PC-9 (cell line): Measurements from ENCODE around the gene DEFB119. TPM values are rescaled to one million over a fixed set of nuclear protein-coding genes. Genes with fewer than 3 reads are reported as not detected.

Source experiments
- BruUV-seq: library from RNA; stranded (reverse); fragments of 400-500 nt; replicated peaks from 2 replicates; lab custom pipeline; 2021; lab: Mats Ljungman, UMichigan
- CTCF ChIA-PET: fragments of 300-600 bp; sonication (Branson Sonifier 250); formaldehyde crosslinking; loops from one replicate; lab custom pipeline; 2022; ENCODE audit warnings: antibody characterized with exemption; lab: Charles Lee
- POLR2A ChIA-PET: fragments of 300-600 bp; sonication (Branson Sonifier 250); formaldehyde crosslinking; loops from one replicate; lab custom pipeline; 2022; ENCODE audit warnings: antibody characterized with exemption; ENCODE audit not compliant: unreplicated experiment; lab: Charles Lee
- DNase-seq, 2 experiments: peaks; one replicate each; pipeline versions ENCODE4 v3.0.0 to v3.0.0-alpha.2; 2015 to 2022; ENCODE audit warnings: mixed read lengths in 1 of 2
- H2AFZ ChIP-seq: fragments of 200-600 bp; sonication (generic); 2 replicates; pipeline ENCODE4 v1.8.1; 2017; ENCODE audit warnings: antibody characterized with exemption
- H3F3A ChIP-seq: fragments of 200-600 bp; sonication (generic); 2 replicates; pipeline ENCODE4 v1.8.1; 2017; ENCODE audit warnings: antibody characterized with exemption, mild to moderate bottlenecking, low read depth; ENCODE audit not compliant: insufficient read depth
- H3K27ac ChIP-seq: fragments of 200-600 bp; sonication (generic); 2 replicates; pipeline ENCODE4 v1.6.1; 2016; ENCODE audit warnings: mixed run types
- H3K27me3 ChIP-seq: fragments of 200-600 bp; sonication (generic); 2 replicates; pipeline ENCODE4 v1.6.1; 2016; ENCODE audit warnings: low read depth, mixed run types; ENCODE audit not compliant: insufficient read depth
- H3K36me3 ChIP-seq: fragments of 200-600 bp; sonication (generic); 2 replicates; pipeline ENCODE4 v1.6.1; 2016; ENCODE audit warnings: low read depth, mixed run types
- H3K4me1 ChIP-seq: fragments of 200-600 bp; sonication (generic); replicated peaks from 2 replicates; pipeline ENCODE4 v1.6.1; 2016; ENCODE audit warnings: mixed run types; ENCODE audit not compliant: insufficient read depth
- H3K4me2 ChIP-seq: fragments of 200-600 bp; sonication (generic); 2 replicates; pipeline ENCODE4 v1.6.1; 2017; ENCODE audit warnings: mixed run types
- H3K4me3 ChIP-seq: fragments of 200-600 bp; sonication (generic); 2 replicates; pipeline ENCODE4 v1.6.1; 2016; ENCODE audit warnings: mixed run types
- H3K79me2 ChIP-seq: fragments of 200-600 bp; sonication (generic); 2 replicates; pipeline ENCODE4 v1.6.1; 2017; ENCODE audit warnings: low read depth, mixed run types
- H3K9me2 ChIP-seq: fragments of 200-600 bp; sonication (generic); 2 replicates; pipeline ENCODE4 v1.8.1; 2017; ENCODE audit warnings: mild to moderate bottlenecking; ENCODE audit not compliant: insufficient read depth
- H3K9me3 ChIP-seq: fragments of 200-600 bp; sonication (generic); 2 replicates; pipeline ENCODE4 v1.8.1; 2016; ENCODE audit warnings: low read depth; ENCODE audit not compliant: insufficient read depth
- H4K20me1 ChIP-seq: fragments of 200-600 bp; sonication (generic); 2 replicates; pipeline ENCODE4 v1.8.1; 2017; ENCODE audit not compliant: insufficient read depth
- CTCF ChIP-seq: fragments of 200-600 bp; sonication (generic); conservative IDR thresholded peaks from 2 replicates; pipeline ENCODE4 v1.6.1; 2017; ENCODE audit warnings: mixed run types, antibody characterized with exemption, mild to moderate bottlenecking, moderate library complexity
- EZH2 ChIP-seq: fragments of 200-600 bp; sonication (generic); IDR thresholded peaks from 2 replicates; pipeline ENCODE4 v1.8.0; 2017; ENCODE audit warnings: antibody characterized with exemption, low read depth
- intact Hi-C: fragments of 100-400 bp; cut with micrococcal nuclease; formaldehyde crosslinking; loops from one replicate; pipeline ENCODE4 v1.10.0; 2022; ENCODE audit not compliant: unreplicated experiment
- total RNA-seq: library from RNA; stranded (reverse); gene quantifications from 2 replicates; pipeline ENCODE4 v1.2.3, GENCODE V29; 2021

The DEFB119 gene
- total RNA-seq, 1 experiment from 2014 or later = not detected

DNA sequence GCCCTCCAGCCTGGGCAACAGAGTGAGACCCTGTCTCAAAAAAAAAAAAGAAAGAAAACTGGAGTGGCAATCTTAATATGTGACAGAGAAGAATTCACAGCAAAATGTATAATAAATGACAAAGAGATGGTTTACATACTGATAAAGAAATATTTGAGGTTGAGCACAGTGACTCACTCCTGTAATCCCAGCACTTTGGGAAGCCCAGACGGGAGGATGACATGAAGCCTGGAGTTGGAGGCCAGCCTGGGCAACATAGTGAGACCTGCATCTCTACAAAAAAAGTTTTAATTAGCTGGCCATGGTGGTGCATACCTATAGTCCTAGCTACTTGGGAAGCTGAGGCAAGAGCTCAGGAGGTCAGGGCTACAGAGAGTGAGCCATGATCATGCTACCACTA lies 34.4 kb downstream of the DEFB119 start:
- intact Hi-C loops = no loop called here
- Histone ChIP-seq H3K9me2 (0 out of 2 replicates have a peak, but pooled peaks cover 7% of the 10 kb centered on the region), H3K79me2 (no peaks in the 10 kb centered on the region)

DNA sequence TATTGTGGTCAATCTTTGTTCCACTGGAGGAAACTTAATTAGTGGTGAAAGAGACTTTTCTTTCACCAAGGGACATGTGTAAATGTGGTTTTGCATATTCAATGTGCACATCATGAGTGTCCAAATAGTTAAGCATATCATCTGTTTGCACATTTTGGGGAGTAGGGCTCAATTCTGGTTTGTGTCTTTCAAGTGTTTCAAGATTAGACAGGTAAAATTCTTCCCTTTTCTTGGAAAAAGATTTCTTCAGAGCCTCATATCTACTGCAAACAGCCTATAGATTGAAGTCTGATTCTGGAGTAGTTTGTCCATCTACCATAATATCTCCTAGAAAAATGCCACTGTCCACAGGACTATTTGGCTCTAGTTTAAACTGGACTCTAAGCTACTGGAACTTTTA lies 48.9 kb downstream of the DEFB119 start:
- H3K27me3 ChIP-seq = peaks cover 48% of the 10 kb centered on the region
- ChIA-PET CTCF (no interaction called here), POLR2A (no interaction called here)
- no peak overlapping the region for H2AFZ ChIP-seq
- BruUV-seq = no TSS peak
- intact Hi-C loops = no loop called here
- H3K9me3 ChIP-seq = no peaks in the 10 kb centered on the region
- no peak overlapping the region for H3K27ac ChIP-seq
- TF ChIP-seq CTCF (no peak), EZH2 (no peak)
- no peaks in the 10 kb centered on the region for H3K36me3 ChIP-seq
- H3K9me2 ChIP-seq = no peaks in the 10 kb centered on the region
- DNase-seq = no peak
- no peaks in the 10 kb centered on the region for H3K79me2 ChIP-seq
- no peaks in the 10 kb centered on the region for H4K20me1 ChIP-seq
- H3K4me2 ChIP-seq = no peak overlapping the region
- no peak overlapping the region for H3K4me3 ChIP-seq
- H3F3A ChIP-seq = no peaks in the 10 kb centered on the region
- H3K4me1 ChIP-seq = no peaks in the 10 kb centered on the region

More for the DNA sequence above, 34.4 kb downstream of the DEFB119 start:
- H3F3A ChIP-seq = no peaks in the 10 kb centered on the region
- no peak overlapping the region for H3K27ac ChIP-seq
- ChIA-PET CTCF (no interaction called here), POLR2A (no interaction called here)
- H3K36me3 ChIP-seq = no peaks in the 10 kb centered on the region
- no peak overlapping the region for H3K4me3 ChIP-seq
- no peak overlapping the region for H2AFZ ChIP-seq
- BruUV-seq = no TSS peak
- no peaks in the 10 kb centered on the region for H4K20me1 ChIP-seq
- no peaks in the 10 kb centered on the region for H3K4me1 ChIP-seq
- H3K4me2 ChIP-seq = no peak overlapping the region
- no peak for DNase-seq
- no peaks in the 10 kb centered on the region for H3K9me3 ChIP-seq
- TF ChIP-seq EZH2 (no peak), CTCF (no peak)
- H3K27me3 ChIP-seq = peaks cover 29% of the 10 kb centered on the region; the same call in 1 of the 2 replicates

DNA sequence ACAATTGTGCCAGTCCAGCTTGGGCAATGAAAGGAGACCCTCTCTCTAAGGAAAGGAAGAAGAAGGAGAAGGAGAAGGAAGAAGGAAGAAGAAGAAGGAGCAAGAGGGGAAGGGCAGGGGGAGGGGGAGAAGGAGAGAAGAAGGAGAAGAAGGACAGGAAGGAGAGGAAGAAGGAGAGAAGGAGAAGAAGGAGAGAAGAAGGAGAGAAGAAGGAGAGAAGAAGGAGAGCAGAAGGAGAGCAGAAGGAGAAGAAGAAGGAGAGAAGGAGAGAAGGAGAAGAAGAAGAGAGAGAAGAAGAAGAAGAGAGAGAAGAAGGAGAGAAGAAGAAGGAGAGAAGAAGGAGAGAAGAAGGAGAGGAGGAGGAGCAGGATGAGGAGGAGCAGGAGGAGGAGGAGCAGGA lies 59.5 kb downstream of the DEFB119 start:
- DNase-seq = no peak
- H3K4me1 ChIP-seq = no peaks in the 10 kb centered on the region
- CTCF ChIA-PET = no interaction called here
- no peak overlapping the region for H2AFZ ChIP-seq
- H3K4me3 ChIP-seq = no peak overlapping the region
- no peaks in the 10 kb centered on the region for H3K9me2 ChIP-seq
- TF ChIP-seq CTCF (no peak), EZH2 (no peak)
- H3K4me2 ChIP-seq = no peak overlapping the region
- intact Hi-C loops = no loop called here
- H3K9me3 ChIP-seq = no peaks in the 10 kb centered on the region
- POLR2A ChIA-PET = no interaction called here
- H3K27me3 ChIP-seq = peaks cover 42% of the 10 kb centered on the region
- H3K36me3 ChIP-seq = no peaks in the 10 kb centered on the region
- H3K79me2 ChIP-seq = no peaks in the 10 kb centered on the region
- no peak overlapping the region for H3K27ac ChIP-seq
- H3F3A ChIP-seq = no peaks in the 10 kb centered on the region
- no TSS peak for BruUV-seq
- no peaks in the 10 kb centered on the region for H4K20me1 ChIP-seq

Other genes with a start within 250 kb of the DEFB119 start
- not detected in 2 replicates for gene DEFB115, start 132.9 kb downstream of the DEFB119 start, total RNA-seq
- not detected in 2 replicates for gene DEFB116, start 82.0 kb downstream of the DEFB119 start, total RNA-seq
- not detected in 2 replicates for gene DEFB118, start 22.0 kb downstream of the DEFB119 start, total RNA-seq
- gene DEFB121, start 15.6 kb upstream of the DEFB119 start, total RNA-seq = not detected in 2 replicates
- not detected in 2 replicates for gene DEFB123, start 50.0 kb upstream of the DEFB119 start, total RNA-seq
- gene DEFB124, start 84.5 kb upstream of the DEFB119 start, total RNA-seq = not detected in 2 replicates
- gene REM1, start 84.7 kb upstream of the DEFB119 start, total RNA-seq = not detected in 2 replicates
- gene HM13, start 123.9 kb upstream of the DEFB119 start, total RNA-seq = 220 and 272 TPM in 2 replicates
- 74.4 and 164 TPM in 2 replicates for gene ID1, start 214.7 kb upstream of the DEFB119 start, total RNA-seq
- gene COX4I2, start 247.3 kb upstream of the DEFB119 start, total RNA-seq = not detected in 2 replicates